CD1c-positive myeloid dendritic cell (primary cell): ENCODE measurements around the gene DMC1.
"Not testable (repeated sequence)": the region's sequence is repeated elsewhere in the genome, so short reads cannot be mapped to it uniquely, and the experiment has no call there.

Experiments used
- DNase-seq: peaks from one replicate; pipeline ENCODE4 v3.0.0-alpha.2; 2016; ENCODE audit errors: extremely low spot score

DMC1 gene

GRCh38 chr22:38503021-38503420, 67.0 kb downstream of the DMC1 start:
- no peak for DNase-seq

DNA sequence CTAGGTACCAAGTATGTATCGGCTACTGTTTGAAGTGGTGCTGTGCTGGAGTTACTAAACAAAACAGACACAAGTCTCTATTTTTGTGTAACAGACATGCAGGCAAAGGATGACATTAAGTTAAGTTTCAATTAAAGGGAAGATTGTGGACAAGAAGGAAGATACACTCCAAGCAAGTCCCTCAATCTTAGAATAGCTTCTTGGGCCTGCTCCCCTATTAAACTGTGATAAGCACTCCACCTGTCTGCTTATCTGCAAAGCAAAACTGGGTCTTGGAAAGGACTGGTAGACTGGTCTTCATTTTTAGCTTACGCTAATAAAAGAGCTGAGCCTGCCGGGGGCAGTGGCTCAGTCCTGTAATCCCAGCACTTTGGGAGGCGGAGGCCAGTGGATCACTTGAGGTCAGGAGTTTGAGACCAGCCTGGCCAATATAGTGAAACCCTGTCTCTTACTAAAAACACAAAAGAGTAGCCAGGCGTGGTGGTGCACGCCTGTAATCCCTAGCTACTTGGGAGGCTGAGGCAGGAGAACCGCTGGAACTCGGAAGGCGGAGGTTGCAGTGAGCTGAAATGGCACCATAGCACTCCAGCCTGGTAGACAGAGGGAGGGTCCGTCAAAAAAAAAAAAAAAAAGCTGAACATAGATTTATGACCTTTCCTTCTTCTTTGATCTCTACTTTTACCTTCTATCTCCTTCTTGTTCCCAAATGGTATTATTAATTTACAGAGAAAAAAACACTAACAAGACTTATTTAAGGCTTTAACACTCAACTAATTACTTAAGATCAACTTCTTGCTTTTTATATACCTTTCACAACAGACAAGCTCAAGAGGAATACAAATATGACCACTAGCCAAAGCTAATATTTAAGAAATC, 67.9 kb downstream of the DMC1 start:
- DNase-seq = no peak

DNA sequence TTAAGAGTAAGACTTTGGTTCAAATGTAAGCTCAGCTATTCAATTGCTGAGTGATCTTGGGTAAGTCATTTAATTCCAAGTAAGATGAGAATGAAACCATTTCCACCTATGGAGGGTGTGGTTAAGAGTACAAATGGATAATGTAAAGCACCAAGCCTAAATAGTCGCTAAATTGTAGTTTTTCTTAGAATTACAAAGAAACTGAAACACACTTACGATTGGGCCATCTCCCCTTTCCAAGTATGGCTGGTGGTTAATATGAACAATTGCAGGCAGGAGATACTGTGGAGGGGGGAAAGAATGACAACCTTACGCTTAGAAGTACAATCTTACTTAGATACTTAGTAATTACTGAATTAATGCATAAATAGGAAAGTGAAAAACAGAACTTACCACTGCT, 72.1 kb downstream of the DMC1 start:
- no peak for DNase-seq

DNA sequence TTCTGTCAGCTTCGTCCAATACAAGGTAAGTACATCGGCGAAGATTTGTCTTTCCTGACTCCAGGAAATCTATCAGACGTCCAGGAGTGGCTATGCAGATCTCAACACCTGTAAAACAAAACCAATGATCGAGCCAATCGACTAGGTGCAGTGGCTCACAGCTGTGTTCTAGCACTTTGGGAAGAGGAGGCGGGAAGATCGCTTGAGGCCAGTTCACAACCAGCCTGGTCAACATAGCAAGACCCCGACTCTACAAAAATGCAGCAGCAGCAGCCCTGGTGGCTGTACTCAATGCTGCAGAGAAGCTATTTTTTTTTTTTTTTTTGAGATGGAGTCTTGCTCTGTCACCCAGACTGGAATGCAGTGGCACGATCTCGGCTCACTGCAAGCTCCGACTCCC, 75.0 kb downstream of the DMC1 start:
- no peak for DNase-seq

GRCh38 chr22:38494498-38494897, 75.5 kb downstream of the DMC1 start:
- DNase-seq = no peak

GRCh38 chr22:38491707-38492348, 78.2 kb downstream of the DMC1 start:
- no peak for DNase-seq

DNA sequence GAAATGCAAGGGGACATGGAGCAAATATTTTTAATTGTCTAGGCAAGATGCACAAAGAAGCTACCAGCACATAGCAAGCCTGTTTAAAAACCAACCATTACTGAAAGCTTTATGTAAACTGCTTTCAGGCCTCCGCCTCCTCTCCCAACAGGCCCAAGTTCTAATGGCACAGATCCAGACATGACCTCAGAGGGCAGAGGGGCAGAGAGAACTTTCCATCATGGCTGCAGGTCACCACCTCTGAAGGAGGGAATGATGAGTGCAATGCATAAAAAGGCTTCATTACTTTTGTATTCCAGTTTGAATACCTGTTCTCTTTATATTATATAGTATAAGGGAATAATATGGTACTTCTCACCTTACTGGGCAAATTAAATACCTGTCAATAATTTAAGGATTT, 79.1 kb downstream of the DMC1 start:
- DNase-seq = no peak

GRCh38 chr22:38490475-38490874, 79.5 kb downstream of the DMC1 start:
- DNase-seq = no peak

- DNase-seq = no peak
Observed at GRCh38 chr22:38489561-38490145, 80.3 kb downstream of the DMC1 start.

DNA sequence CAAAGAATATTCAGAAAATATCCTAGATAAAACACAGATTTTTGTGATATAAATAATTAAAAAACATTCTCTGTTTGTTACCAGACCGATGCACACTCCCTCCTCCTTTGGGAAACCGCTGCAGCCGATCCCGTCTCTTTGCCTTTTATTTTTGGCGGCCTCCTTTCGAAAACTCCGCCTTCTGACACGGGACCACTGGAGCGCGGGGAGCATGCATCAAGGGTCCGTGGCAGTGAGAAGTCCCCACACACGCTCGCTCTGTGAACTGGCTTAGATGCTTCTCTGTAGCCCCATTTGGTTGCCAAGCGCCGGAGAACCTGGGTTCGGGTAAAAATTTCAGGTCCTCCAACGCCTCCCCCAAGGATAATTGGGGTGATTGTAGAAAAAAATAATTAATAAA, 80.8 kb downstream of the DMC1 start:
- no peak for DNase-seq

- DNase-seq = no peak
Observed at GRCh38 chr22:38487946-38488345, 82.0 kb downstream of the DMC1 start.

- DNase-seq = no peak
Observed at GRCh38 chr22:38485783-38486182, 84.2 kb downstream of the DMC1 start.

DNA sequence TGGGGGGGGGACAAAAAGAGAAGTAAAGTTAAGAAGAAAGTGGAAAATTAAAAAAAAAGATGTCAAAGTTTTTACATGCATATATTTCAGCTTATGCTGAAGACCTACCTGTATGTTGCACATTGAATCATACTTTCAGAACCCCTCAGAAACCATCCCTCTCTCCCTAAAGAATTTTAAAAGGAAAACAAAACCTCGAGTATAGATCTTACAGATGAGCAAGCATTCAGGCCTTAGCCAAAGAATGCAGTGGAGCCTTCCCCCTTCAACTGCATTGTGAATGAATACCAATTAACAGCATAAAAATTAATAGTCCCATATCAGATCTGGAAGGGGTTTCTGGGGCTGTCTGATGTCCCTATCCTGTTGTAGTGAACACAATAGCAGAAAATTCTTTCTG, 85.7 kb downstream of the DMC1 start:
- no peak for DNase-seq

DNA sequence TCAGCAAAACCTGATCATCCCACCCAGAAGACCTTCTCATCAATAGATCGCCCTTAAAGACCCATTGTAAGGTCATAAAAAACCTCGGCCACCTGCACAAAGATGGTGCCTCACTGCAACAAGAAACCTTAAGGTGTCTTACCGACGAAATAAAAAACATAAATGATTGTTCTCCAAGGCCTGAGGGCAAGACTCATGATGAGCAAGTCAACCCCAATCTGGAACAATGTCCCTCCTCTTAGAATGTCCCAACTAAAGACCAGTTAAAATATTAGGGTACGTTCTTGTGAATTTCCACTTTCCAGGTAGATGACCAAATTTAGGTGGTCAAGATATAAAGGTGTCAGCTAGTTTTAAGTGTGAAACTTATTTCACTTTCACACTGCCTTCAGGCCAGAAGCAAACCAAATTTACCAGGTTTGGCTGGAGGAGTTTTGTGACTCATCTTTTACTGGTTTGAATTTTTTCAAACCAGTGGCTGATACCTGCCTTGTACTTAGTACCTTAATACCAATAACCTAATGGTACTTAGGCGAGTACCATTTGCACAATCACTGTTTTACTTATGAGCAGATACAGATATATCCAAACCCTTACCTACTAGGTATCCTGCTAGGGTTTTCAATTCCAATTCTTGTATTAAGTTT, 87.2 kb downstream of the DMC1 start:
- DNase-seq = no peak

DNA sequence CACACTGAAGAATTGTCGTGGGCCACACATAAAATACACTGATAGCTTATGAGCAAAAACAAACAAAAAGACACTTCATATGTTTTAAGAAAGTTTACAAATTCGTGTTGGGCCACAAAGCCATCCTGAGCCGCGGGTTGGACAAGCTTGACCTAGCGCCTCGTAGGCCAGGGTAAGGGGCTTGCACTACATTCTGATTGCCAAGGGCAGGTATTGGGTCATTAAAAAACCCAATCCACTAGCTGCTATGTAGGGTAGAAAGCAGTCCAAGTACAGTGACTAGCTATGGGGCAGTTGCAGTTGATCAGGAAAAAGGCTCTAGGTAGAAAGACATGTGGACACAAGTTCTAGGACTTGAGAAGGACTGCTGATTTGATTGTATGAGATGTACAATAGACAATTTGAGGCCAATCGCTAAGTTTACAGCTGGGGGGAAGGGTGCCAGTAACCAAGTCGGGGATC, 88.1 kb downstream of the DMC1 start:
- DNase-seq = no peak

DNA sequence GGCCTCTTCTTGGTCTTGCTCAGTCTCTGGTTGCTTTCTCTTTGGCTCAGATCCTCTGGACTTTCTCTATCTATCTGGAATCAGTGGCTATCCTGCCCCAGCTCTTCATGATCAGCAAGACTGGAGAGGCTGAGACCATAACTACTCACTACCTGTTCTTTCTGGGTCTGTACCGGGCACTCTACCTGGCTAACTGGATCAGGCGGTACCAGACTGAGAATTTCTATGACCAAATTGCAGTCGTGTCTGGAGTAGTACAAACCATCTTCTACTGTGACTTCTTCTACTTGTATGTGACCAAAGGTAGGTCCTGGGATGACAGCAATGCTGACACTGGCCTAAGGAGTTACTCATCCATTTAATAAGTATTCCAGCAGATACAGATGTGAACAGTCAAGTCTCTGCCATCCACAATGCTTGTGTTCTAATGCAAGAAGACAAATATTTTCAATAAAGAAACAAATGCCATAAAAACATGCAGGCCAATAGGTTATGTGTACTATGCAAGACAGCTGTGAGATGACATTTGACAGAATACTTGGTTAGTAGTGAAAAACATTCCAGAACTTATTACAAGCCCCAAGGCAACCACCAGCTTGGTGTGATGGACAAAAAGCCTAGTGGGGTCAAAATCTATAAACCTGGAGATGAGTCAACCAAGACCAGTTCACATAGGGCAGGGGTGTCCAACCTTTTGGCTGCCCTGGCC, 88.7 kb downstream of the DMC1 start:
- no peak for DNase-seq

DNA sequence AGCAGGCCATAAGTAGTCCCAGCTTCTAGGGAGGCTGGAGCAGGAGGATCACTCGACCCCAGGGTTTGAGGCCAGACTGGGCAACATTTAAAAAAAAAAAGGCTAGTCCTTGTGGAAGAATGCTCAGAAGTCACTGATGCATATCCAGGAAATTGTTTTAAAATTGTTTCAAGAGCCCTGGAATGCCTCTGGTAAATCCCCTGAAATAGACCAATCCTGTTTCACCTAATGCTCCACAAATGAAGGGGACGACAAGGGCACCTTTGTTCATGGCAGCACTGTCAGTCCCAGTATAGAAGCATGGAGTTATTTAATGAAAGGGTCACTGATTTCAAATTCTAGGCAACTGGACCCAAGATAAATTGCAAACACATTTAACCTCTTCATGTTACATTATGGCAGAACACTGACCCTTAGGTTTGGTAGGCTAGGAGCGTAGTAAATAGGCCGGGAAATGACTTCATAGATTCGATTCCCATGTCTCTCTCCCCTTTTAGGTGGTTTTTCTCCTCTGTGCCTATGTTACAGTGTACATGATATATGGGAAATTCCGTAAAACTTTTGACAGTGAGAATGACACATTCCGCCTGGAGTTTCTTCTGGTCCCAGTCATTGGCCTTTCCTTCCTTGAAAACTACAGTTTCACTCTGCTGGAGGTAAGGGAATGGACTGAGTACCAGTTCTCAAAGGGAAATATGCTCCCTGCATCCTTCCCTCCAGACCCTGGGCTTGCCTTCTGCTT, 90.7 kb downstream of the DMC1 start:
- no peak for DNase-seq

GRCh38 chr22:38477585-38477984, 92.4 kb downstream of the DMC1 start:
- DNase-seq = no peak

DNA sequence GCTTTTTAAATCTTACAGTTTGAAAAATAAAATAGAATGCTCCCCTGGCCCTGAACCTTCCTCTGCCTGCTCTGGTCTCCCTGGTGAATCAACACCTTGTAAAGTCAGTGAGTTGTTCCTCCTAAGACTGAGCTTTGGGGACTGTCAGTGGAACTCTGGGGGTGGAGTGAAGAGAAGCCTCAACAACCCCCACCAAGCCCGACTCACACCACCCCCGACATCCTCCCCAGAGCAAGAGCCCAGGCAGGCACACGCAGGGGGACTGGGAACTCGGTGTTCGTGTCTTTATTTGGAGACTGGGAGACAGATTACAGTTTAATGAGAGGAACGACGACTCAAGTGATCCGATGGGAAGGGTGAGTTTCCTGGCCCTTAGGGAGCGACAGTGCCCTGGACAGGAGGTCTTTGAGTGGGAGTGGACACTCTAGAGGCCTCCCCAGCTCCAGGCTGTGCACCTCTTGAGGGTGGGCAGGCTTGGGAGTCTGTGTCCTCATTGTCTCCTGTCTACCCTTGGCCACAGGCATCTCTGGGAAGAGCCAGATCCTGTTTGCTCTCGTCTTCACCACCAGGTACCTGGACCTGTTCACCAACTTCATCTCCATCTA, 95.9 kb downstream of the DMC1 start:
- DNase-seq = no peak

- no peak for DNase-seq
Observed at GRCh38 chr22:38471237-38471636, 98.7 kb downstream of the DMC1 start.

GRCh38 chr22:38470179-38470578, 99.8 kb downstream of the DMC1 start:
- not testable (repeated sequence) for DNase-seq
